HepG2 (cell line): ENCODE measurements around the gene TMED6. TPM values are rescaled to one million over a fixed set of nuclear protein-coding genes. Genes with fewer than 3 reads are reported as not detected.

Experiments used
- BORCS8-MEF2B ChIP-seq: sonication (generic); formaldehyde crosslinking; IDR thresholded peaks from 2 replicates; pipeline ENCODE4 v1.8.0; 2022; ENCODE audit warnings: mild to moderate bottlenecking, missing genetic modification reagents
- CHD2 ChIP-seq: IDR thresholded peaks from 2 replicates; pipeline ENCODE4 v1.6.1; 2011; ENCODE audit warnings: low read depth, low read length, improper control_type of control experiment
- GFI1 ChIP-seq: sonication (generic); formaldehyde crosslinking; IDR thresholded peaks from 2 replicates; pipeline ENCODE4 v1.5.0; 2020; ENCODE audit warnings: missing genetic modification reagents, mild to moderate bottlenecking, borderline replicate concordance
- PRPF4 ChIP-seq: fragments of 200-400 bp; formaldehyde crosslinking; IDR thresholded peaks from 2 replicates; pipeline ENCODE4 v1.6.1; 2016; ENCODE audit warnings: low read length, low read depth; ENCODE audit not compliant: poor library complexity, severe bottlenecking
- SAP130 ChIP-seq: IDR thresholded peaks from 2 replicates; pipeline ENCODE4 v1.6.1; 2016; ENCODE audit warnings: low read depth
- SIX1 ChIP-seq: sonication (generic); formaldehyde crosslinking; IDR thresholded peaks from 2 replicates; pipeline ENCODE4 v1.4.0; 2020; ENCODE audit warnings: missing genetic modification reagents, borderline replicate concordance
- SIX4 ChIP-seq: sonication (generic); formaldehyde crosslinking; IDR thresholded peaks from 2 replicates; pipeline ENCODE4 v1.4.0; 2020; ENCODE audit warnings: missing genetic modification reagents
- SMAD9 ChIP-seq: sonication (generic); formaldehyde crosslinking; IDR thresholded peaks from 2 replicates; pipeline ENCODE4 v1.5.1; 2020; ENCODE audit warnings: mild to moderate bottlenecking, missing genetic modification reagents
- ZFP36L2 ChIP-seq: sonication (generic); formaldehyde crosslinking; IDR thresholded peaks from 2 replicates; pipeline ENCODE4 v1.4.0; 2020; ENCODE audit warnings: missing genetic modification reagents
- ZNF292 ChIP-seq: sonication (generic); formaldehyde crosslinking; IDR thresholded peaks from 2 replicates; pipeline ENCODE4 v1.8.1; 2022; ENCODE audit warnings: mild to moderate bottlenecking, low read depth, missing genetic modification reagents, borderline replicate concordance
- ZNF362 ChIP-seq: sonication (generic); formaldehyde crosslinking; IDR thresholded peaks from 2 replicates; pipeline ENCODE4 v1.4.0; 2020; ENCODE audit warnings: missing genetic modification reagents, mild to moderate bottlenecking, borderline replicate concordance
- ZNF431 ChIP-seq: sonication (generic); formaldehyde crosslinking; IDR thresholded peaks from 2 replicates; pipeline ENCODE4 v1.9.0; 2022; ENCODE audit warnings: missing genetic modification reagents, low read depth, mild to moderate bottlenecking, borderline replicate concordance
- ZNF496 ChIP-seq: sonication (generic); formaldehyde crosslinking; IDR thresholded peaks from 2 replicates; pipeline ENCODE4 v1.8.1; 2023; ENCODE audit warnings: mild to moderate bottlenecking, moderate library complexity, missing genetic modification reagents; ENCODE audit not compliant: insufficient replicate concordance
- ZNF607 ChIP-seq: sonication (generic); formaldehyde crosslinking; IDR thresholded peaks from 2 replicates; pipeline ENCODE4 v1.5.1; 2020; ENCODE audit warnings: missing genetic modification reagents, mild to moderate bottlenecking, borderline replicate concordance
- ZNF761 ChIP-seq: sonication (generic); formaldehyde crosslinking; conservative IDR thresholded peaks from 2 replicates; pipeline ENCODE4 v1.4.0; 2020; ENCODE audit warnings: mild to moderate bottlenecking, missing genetic modification reagents
- ZSCAN5A ChIP-seq: sonication (generic); formaldehyde crosslinking; IDR thresholded peaks from 2 replicates; pipeline ENCODE4 v1.8.0; 2022; ENCODE audit warnings: mild to moderate bottlenecking, missing genetic modification reagents, borderline replicate concordance
- polyA plus RNA-seq, 8 experiments: library from polyadenylated mRNA; depleted of rRNA in 3 of 8; stranded (reverse) in 7 of 8; unstranded in 1 of 8; fragments of >200 nt; fragmentation: Illumina TruSeq in 4 of 8; extraction: Trizol in 4 of 8; gene quantifications; 2 replicates each; pipeline versions ENCODE4 v1.2.1 to v1.2.3, GENCODE V29; 2011 to 2016; ENCODE audit warnings: low read depth in 4 of 8, missing spikeins in 1 of 8, mixed read lengths in 1 of 8; ENCODE audit not compliant: insufficient read depth in 1 of 8
- total RNA-seq, 5 experiments: library from RNA; depleted of rRNA; stranded (reverse); fragments of >200 nt; fragmentation: Illumina TruSeq; extraction: Trizol; gene quantifications; 2 replicates each; pipeline ENCODE4 v1.2.3, GENCODE V29; 2016; ENCODE audit warnings: low read depth in 1 of 5
- TF ChIP-seq, protein P1 (sequence below): IDR thresholded peaks from 2 replicates; pipeline ENCODE4 v1.6.1; 2012; ENCODE audit warnings: low read depth, low read length, improper control_type of control experiment
- TF ChIP-seq, protein P2 (sequence below): sonication (generic); formaldehyde crosslinking; IDR thresholded peaks from 2 replicates; pipeline ENCODE4 v1.5.1; 2020; ENCODE audit warnings: missing genetic modification reagents, mild to moderate bottlenecking, borderline replicate concordance
- TF ChIP-seq, protein P3 (sequence below): sonication (generic); formaldehyde crosslinking; IDR thresholded peaks from 2 replicates; pipeline ENCODE4 v1.8.0; 2023; ENCODE audit warnings: mild to moderate bottlenecking, missing genetic modification reagents
- TF ChIP-seq, protein P4 (sequence below): sonication (generic); formaldehyde crosslinking; conservative IDR thresholded peaks from 2 replicates; pipeline ENCODE4 v1.4.0; 2020; ENCODE audit warnings: missing genetic modification reagents

Gene TMED6
- total and polyA plus RNA-seq, 2 of the 13 experiments (the other 11 are each of a cell fraction or from before 2014, with no cell fraction given) = 9.8 to 14.4 TPM

- TF ChIP-seq, protein P1, sequence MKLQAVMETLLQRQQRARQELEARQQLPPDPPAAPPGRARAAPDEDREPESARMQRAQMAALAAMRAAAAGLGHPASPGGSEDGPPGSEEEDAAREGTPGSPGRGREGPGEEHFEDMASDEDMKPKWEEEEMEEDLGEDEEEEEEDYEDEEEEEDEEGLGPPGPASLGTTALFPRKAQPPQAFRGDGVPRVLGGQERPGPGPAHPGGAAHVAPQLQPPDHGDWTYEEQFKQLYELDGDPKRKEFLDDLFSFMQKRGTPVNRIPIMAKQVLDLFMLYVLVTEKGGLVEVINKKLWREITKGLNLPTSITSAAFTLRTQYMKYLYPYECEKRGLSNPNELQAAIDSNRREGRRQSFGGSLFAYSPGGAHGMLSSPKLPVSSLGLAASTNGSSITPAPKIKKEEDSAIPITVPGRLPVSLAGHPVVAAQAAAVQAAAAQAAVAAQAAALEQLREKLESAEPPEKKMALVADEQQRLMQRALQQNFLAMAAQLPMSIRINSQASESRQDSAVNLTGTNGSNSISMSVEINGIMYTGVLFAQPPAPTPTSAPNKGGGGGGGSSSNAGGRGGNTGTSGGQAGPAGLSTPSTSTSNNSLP = peak; percentile 98
- TF ChIP-seq PRPF4 (no peak), ZNF761 (CRISPR knock-in tag) (no peak; the same call in 1 of the 2 replicates), SMAD9 (no peak), ZSCAN5A (CRISPR knock-in tag) (peak; percentile 75; the same call in 1 of the 2 replicates), ZNF431 (CRISPR knock-in tag) (no peak), GFI1 (no peak; the same call in none of the 2 replicates), BORCS8-MEF2B (CRISPR knock-in tag) (no peak), CHD2 (no peak), ZFP36L2 (peak; percentile 7; the same call in 1 of the 2 replicates), ZNF362 (CRISPR knock-in tag) (peak; percentile 95), ZNF607 (CRISPR knock-in tag) (0 out of 2 replicates have a peak, but pooled peaks have one; percentile 28), SIX1 (peak; percentile 84), SIX4 (CRISPR knock-in tag) (peak; percentile 77), SAP130 (CRISPR knock-in tag) (peak; percentile 87), ZNF292 (CRISPR knock-in tag) (peak; percentile 54), ZNF496 (CRISPR knock-in tag) (no peak)
- TF ChIP-seq, protein P2, sequence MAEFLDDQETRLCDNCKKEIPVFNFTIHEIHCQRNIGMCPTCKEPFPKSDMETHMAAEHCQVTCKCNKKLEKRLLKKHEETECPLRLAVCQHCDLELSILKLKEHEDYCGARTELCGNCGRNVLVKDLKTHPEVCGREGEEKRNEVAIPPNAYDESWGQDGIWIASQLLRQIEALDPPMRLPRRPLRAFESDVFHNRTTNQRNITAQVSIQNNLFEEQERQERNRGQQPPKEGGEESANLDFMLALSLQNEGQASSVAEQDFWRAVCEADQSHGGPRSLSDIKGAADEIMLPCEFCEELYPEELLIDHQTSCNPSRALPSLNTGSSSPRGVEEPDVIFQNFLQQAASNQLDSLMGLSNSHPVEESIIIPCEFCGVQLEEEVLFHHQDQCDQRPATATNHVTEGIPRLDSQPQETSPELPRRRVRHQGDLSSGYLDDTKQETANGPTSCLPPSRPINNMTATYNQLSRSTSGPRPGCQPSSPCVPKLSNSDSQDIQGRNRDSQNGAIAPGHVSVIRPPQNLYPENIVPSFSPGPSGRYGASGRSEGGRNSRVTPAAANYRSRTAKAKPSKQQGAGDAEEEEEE (CRISPR knock-in tag) = no peak
- TF ChIP-seq, protein P3, sequence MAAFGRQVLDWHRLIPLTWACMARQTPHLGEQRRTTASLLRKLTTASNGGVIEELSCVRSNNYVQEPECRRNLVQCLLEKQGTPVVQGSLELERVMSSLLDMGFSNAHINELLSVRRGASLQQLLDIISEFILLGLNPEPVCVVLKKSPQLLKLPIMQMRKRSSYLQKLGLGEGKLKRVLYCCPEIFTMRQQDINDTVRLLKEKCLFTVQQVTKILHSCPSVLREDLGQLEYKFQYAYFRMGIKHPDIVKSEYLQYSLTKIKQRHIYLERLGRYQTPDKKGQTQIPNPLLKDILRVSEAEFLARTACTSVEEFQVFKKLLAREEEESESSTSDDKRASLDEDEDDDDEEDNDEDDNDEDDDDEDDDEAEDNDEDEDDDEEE (CRISPR knock-in tag) = no peak
- TF ChIP-seq, protein P4, sequence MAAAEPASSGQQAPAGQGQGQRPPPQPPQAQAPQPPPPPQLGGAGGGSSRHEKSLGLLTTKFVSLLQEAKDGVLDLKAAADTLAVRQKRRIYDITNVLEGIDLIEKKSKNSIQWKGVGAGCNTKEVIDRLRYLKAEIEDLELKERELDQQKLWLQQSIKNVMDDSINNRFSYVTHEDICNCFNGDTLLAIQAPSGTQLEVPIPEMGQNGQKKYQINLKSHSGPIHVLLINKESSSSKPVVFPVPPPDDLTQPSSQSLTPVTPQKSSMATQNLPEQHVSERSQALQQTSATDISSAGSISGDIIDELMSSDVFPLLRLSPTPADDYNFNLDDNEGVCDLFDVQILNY = no peak
Observed at GRCh38 chr16:69396187-69397061, 44.8 kb upstream of the TMED6 start (continued).
